ENCODE data around the gene COL9A3.

Gene COL9A3

DNA sequence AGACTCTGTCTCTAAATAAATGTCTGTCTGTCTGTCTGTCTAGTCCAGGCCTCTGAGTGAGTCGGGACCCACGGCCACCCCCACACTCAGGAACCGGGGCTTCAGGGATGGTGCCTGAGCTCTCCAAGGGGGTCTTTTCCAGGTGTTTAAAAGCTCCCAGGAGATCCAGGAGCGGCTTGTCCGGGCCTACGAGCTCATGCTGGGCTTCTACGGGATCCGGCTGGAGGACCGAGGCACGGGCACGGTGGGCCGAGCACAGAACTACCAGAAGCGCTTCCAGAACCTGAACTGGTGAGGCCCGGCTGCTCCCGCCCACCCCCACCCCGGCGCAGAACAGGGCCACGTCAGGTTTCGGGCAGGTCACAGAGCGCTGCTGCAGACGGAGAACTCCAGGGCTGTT lies 5.5 kb upstream of the COL9A3 start:
- no peak for DNase-seq (ENCODE audit: low spot score)

DNA sequence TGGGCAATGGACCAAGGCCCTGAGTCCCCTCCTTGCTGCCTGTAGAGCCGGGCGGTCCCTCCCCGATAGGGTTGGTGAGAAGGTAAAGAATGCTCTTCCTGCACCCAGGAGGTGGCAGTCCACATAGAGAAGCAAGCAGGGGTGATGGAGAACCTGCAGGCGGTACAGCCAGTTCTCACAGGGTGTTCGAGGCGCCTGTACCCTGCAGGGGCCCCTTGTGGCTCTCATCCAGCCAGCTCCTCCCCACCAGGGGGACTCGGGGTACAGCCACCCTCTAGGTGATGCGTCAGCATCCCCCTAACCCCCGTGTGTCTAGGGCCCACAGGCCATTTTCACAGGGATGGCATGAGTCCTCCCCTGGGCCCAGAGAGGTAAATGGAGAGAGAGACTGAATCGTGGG lies 5.1 kb upstream of the COL9A3 start:
- DNase-seq (ENCODE audit: low spot score) = no peak

DNA sequence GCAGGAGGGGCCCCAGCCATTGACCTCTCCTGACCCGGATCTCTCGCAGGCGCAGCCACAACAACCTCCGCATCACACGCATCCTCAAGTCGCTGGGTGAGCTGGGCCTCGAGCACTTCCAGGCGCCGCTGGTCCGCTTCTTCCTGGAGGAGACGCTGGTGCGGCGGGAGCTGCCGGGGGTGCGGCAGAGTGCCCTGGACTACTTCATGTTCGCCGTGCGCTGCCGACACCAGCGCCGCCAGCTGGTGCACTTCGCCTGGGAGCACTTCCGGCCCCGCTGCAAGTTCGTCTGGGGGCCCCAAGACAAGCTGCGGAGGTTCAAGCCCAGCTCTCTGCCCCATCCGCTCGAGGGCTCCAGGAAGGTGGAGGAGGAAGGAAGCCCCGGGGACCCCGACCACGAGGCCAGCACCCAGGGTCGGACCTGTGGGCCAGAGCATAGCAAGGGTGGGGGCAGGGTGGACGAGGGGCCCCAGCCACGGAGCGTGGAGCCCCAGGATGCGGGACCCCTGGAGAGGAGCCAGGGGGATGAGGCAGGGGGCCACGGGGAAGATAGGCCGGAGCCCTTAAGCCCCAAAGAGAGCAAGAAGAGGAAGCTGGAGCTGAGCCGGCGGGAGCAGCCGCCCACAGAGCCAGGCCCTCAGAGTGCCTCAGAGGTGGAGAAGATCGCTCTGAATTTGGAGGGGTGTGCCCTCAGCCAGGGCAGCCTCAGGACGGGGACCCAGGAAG lies 4.5 kb upstream of the COL9A3 start:
- no peak for DNase-seq (ENCODE audit: low spot score)

DNA sequence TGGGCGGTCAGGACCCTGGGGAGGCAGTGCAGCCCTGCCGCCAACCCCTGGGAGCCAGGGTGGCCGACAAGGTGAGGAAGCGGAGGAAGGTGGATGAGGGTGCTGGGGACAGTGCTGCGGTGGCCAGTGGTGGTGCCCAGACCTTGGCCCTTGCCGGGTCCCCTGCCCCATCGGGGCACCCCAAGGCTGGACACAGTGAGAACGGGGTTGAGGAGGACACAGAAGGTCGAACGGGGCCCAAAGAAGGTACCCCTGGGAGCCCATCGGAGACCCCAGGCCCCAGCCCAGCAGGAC lies 4.0 kb upstream of the COL9A3 start:
- no peak for DNase-seq (ENCODE audit: low spot score)

DNA sequence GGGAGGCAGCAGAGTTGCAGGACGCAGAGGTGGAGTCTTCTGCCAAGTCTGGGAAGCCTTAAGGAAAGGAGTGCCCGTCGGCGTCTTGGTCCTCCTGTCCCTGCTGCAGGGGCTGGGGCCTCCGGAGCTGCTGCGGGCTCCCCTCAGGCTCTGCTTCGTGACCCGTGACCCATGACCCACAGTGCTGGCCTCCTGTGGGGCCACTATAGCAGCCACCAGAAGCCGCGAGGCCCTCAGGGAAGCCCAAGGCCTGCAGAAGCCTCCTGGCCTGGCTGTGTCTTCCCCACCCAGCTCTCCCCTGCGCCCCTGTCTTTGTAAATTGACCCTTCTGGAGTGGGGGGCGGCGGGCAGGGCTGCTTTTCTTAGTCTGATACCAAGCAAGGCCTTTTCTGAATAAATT lies 3.3 kb upstream of the COL9A3 start:
- DNase-seq (ENCODE audit: low spot score) = no peak

DNA sequence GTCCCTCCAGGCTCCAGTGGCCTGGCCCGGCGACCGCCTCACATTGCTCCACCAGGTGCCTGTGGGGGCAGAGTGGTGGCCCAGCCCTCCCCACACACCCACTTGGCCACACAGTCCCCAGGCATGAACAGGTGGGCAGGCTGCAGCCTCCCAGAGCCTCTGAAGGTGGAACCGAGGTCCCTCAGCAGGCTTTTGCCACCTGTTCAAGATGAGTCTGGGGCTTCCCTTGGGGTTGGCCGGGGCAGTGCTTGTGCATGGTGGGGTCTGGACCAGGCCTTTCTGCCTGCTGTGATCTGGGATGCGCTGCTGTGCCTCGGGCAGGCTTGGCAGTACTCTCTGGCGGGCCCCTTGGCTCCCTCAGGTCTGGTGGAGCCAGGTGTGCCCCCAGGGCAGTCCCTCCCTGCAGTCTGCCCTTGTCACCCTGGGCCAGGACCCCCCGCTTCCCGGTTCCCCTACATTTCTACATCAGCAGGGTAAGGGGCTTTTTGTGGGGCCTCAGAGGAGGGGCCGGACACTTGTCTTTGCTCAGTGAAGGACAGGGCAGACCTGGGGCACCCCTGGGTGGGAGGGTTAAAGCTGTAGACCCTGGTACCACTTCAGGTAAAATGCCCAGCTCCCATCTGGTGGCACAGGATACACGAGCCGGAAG lies 2.7 kb upstream of the COL9A3 start:
- no peak for DNase-seq (ENCODE audit: low spot score)

DNA sequence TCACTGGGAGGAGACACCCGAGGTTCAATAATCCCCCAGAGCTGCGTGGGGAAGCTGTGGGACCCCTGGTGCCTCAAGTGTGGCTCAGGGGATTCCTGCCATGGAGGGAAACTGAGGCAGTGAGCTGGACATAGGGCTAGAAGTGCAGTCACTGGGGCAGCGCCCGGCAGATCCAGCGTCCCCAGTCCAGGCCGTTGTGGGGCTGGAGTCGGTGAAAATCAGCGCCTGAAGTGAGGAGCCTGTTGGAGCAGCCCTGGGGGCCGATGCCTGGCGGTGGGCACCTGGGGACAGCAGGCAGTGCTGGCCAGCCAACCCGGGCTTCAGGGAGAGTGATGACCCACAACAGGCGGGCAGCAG lies 2.2 kb upstream of the COL9A3 start:
- no peak for DNase-seq (ENCODE audit: low spot score)

DNA sequence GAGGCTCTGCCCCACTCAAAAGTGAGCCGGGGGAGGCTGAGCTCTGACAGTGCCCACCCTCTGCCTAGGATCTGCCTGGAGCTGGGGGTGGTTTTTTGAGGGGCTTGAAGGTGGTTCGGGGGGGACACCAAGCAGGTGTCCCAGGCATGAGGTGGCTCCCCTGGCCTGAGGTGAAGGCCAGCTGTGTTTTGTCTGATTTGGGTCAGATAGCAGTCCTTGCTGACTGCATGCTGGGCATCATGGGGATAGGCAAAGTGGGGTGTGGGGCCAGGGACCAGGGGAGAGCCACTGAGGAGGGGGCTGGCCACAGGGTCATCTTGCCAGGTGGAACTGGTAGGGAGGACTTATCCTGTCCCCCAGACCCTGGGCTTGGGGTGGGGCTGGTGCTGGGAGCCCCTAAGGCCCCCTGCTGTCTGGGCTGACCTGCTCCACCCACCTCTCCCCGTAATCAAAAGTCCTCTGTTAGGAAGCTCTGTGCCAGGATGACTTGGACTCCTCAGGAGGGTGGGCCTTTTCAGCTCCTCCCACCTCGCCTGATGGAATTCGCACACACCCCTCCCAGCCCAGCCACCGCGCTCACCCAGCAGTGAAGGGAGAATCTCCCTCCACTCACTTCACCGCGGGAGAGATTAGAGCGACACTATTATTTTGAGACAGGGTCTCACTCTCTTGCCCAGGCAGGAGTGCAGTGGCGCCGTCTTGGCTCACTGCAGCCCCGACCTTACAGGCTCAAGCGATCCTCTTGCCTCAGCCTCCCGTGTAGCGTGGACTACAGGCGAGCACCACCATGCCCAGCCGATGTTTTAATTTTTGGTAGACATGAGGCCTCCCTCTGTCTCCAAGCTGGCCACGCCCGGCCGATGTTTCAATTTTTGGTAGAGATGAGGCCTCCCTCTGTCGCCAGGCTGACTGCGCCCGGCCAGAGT lies 1.5 kb upstream of the COL9A3 start:
- DNase-seq (ENCODE audit: low spot score) = no peak

DNA sequence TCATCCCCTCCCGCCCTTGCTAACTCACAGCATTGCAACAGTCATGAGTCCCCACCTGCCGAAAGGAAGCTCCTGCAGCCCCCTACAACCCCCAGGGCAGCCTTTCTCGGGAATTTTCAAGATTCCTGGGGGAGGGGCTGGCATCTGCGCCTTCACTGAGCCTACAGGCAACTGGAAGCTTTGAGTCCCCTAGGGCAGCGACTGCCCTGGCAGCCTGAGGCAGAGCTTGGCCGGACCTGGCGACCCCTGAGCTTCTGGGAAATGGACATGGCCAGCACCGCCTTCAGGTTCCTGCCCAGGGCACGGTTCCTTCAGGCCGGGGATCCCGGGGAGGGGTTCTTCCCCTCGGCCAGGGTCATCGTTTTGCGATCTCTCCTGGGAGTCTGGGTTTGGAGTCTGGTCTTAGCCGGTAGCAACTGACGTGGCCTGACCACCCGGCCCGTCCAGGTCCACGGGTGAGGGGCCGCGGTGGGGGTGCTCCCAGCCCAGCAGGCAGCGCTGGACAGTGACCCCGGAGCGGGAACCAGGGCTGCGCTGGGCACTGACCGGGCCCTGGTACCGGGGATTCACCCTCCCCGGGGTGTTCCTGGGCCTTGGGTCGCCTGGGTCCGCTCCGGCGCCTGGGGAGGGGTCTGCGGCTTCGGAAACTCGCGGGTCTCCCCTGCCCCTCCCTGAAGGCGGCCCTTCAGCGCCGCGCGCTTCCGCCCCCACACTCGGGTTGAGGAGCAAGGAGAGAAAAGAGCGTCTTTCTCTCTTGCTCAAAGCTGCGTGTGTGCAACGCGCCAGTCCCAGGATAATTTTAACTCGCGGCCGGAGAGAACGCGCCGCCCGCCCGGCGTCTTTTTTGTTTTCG lies 593 bp upstream of the COL9A3 start:
- no peak for DNase-seq (ENCODE audit: low spot score)

DNA sequence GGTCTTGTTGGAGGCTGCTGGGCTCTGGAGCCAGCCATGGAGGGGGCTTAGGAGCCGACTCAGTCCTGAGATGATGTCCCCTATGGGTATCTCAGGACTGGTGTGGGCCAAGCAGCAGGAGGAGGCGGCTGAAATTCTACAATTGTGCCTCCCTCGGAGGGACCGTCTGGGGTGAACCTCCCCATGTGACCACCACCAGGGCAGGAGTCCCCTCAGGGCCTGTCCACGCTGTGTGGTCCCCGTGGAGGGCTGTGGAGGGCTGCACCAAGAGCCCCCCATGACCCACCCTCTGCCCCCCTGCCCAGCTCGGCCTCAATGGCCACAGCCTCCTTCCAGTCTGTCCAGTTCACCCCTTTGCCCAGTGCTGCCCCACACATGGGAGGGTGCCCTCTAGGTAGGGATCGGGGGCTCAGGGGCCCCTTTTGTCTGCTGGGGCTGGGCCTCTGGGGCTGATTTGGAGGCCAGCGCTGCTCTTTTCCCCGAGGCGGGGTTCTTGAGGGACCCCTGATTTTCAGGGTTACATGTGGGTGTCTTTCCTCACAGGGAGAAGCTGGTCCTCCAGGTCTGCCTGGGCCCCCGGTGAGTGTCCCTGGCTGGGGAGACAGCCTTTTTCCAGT lies 1.2 kb downstream of the COL9A3 start:
- no peak for DNase-seq (ENCODE audit: low spot score)

DNA sequence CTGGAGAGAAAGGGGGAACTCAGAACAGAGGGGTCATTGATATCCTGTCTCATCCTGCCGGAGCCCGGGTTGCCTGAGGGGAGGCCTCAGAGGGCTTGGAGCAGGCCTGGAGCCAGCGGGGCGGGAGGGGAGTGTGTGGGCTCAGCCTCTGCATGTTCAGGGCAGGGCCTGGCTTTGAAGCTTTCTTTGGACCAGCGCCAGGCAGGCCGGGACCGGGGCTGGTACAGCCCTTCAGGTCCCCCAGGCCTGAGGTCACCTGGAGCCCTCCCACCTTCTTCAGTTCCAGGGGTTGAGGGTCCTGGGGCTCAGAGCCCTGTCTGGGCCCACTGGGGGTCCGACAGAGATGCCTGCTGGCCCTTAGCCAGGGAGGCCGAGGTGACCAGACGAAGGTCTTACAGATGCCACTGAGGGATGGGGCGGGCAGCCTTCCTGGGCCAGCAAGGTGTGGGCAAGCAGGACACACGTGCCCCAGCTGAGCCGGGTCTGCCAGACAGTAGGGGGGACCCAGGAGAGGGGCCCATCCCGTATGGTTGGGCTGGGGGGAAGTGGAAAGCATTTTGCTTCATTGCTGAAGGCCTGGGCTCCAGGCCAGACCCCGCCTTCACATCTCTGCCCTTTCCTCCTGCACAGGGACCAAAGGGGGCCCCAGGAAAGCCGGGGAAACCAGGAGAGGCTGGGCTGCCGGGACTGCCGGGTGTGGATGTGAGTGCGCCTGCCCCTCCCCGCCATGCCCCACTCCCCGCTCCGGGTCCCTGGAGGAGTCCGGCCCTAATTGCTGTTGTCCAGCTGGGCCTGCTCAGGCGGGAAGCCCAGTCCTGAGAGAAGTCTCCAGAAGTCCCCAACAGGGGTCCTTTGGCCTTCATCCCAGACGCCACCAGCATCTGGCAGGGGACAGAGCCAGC lies 2.0 kb downstream of the COL9A3 start:
- DNase-seq (ENCODE audit: low spot score) = peak; percentile 84

DNA sequence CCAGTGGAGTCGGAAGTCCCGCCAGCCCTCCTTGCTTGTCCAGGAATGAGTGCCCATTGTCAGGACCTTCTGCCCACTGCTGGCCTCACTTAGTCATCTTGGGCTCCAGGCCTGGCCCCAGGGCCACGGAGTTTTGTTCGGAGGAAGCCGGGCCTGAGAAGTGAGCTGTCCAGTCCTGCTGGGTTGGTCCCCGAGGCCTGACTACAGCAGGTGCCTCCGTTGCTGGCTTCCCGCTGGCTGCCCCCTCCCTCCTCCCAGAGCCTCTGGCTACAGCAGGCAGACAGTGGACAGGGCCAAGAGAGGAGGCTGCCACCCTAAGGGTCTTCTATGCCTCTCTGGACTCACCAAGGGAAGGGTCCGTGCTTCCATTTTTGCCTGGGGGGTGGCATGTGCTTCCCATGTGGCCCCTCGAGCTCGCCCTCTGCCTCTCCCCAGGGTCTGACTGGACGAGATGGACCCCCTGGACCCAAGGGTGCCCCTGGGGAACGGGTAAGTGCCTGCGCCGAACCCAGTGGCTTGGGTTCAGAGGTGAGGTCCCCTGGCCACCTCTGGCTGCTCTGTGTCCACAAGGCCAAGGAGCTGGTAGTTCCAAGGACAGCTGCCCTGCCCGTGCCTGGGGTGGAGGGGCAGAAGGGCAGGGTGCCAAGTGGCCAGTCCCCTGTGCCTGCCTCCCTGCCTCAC lies 2.8 kb downstream of the COL9A3 start:
- no peak for DNase-seq (ENCODE audit: low spot score)

DNA sequence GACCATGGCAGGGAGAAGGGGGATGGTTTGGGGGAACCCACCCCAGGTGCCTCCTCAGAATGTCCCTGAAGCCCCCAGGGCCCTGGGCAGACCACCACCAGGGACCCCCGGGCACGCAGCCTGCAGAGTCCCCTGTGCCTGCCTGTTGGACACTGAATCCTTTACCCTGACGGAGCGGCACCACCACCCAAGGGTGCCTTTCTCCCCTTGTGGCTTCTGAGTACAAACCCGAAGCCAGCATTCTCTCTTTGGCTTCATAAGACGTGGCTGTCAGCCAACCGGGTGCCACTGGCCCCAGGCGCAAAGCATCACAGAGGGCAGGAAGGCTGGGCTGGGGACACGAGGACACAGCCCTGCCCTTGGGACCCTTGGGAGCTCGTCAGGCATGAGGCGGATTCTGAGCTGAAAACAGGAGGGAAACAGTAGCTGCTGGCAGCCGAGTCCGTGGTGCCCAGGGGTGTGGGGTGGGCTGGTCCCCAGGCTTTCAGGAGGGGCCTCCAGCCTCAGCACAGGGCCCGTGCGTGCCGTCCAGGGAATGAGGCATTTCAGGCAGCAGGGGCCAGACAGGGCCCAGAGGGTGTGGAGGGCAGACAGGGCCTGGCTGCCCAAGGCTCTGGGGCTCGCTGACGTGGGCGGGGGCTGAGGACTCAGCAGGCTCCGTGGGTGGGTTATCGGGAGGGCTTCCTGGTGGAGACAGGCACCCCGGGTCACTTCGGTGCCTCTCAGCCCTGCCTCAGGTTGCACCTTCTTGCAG lies 3.5 kb downstream of the COL9A3 start:
- peak; percentile 64 for DNase-seq (ENCODE audit: low spot score)

DNA sequence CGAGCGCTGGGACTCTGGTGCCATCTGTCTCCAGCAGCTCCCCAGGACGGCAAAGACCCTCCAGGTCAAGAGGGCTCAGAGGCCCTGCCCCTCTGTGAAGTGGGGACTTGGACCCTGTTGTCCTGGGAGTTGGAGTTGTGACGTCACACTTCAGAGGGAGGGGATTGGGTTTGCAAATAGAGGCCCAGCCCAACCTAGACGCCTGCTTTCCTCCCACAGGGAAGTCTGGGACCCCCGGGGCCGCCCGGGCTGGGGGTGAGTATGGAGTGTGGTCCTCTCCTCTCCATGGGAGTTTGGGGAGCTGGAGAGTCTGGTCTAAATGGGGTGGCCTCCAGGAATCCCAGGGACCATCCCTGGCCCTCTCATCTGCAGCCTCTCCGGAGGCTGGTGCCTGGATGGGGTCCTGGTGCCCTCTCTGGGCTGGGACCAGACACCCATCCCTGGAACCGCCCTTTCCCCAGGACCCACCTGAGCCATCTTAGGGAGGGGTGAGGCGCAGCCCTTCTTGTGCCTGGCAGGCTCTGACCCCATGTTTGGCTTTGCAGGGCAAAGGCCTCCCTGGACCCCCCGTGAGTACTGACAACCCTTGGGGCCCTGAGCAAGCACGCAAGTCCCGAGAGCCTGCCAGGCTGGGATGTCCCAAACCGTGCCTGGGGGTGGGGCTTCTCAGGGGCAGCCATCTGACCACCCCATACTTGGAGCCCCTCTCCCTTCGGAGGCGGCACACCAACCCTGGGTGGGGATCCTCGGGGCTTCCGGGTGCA lies 4.3 kb downstream of the COL9A3 start:
- DNase-seq (ENCODE audit: low spot score) = no peak

DNA sequence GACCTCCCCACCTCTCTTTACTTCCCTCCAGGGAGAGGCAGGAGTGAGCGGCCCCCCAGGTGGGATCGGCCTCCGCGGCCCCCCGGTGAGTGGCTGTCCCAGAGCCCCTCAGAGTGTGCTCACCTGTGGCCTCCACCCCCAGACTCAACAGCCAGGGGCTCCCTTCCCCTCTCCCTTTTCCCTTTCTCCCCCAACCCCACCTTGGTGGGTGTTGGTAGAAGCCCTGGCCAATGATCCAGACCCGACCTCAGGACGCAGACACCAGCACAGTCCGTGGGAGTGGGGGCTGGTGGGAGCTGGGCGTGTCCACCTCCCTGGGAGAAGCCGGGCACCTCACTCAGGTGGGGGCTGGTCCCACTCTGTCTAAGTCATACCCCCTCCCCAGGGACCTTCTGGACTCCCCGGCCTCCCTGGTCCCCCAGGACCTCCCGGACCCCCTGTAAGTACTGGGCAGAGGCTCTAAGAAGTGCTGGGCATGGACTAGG lies 4.9 kb downstream of the COL9A3 start:
- no peak for DNase-seq (ENCODE audit: low spot score)

DNA sequence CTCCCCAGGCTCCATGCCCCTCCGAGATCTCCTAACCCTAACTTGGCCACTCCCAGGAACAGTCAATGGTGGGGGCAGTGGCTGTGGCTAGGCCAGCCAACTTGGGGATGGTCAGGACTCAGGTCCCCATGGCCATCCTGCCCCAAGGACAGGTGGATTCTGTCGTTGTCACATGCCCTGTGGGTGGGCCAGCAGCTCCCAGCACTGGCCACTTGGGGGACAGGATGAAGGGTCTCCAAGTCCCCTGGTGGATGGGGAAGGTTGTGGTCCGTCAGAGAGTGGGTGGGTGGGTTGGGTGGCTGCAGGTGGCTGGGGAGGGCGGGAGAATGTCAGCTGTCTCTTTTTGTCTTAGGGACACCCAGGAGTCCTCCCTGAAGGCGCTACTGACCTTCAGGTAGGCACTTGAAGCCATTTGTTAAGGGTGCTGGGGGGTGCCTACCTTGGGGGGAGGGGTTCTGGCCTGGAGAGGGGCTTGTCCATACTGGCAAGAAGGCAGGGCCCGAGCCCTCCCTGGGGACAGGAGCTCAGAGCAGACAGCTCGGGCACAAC lies 5.5 kb downstream of the COL9A3 start:
- DNase-seq (ENCODE audit: low spot score) = no peak

DNA sequence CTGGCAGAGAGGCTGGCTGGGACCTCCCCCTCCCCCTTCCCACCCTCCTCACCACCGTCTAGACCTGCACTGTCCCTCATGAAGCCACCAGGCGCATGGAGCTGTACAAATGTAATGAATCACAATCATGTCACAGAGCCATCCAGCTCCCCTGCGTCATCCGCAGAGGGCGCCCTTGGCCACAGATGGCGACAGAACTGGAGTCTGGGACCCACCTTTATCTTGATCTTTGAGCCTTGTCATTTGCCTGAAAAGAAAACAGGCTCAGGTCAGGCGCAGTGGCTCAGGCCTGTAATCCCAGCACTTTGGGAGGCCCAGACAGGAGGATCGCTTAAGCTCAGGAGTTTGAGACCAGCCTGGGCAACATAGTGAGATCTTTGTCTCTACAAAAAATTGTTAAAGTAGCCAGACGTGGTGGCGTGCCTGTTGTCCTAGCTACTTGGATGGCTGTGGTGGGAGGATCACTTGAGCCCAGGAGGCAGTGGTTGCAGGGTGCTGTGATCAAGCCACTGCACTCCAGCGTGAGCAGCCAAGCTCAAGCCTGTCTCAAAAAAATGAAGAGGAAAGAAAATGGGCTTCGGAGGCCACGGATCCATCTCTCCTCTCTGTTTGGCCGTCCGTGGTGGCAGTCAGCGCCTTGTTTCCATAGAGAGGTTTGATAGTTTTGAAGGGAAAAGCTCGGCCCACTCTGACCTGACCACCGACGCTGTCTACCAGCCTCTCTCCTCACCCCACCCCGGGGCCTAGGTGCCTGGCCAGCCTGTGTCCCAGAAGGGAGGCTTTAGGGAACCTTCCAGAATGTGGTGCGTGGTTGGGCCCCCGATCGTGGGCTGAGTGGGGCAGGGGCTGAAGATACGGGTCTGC lies 6.2 kb downstream of the COL9A3 start:
- no peak for DNase-seq (ENCODE audit: low spot score)

Data from pons (tissue), 1 donor.